Colon (tissue), 2 donors: Measurements from ENCODE around the gene STARD13.
A peak's percentile ranks its signal among the peaks of the same experiment; 100 is the strongest.
"Not testable (repeated sequence)": the region's sequence is repeated elsewhere in the genome, so short reads cannot be mapped to it uniquely, and the experiment has no call there.

ENCODE experiments used
- FAIRE-seq: peaks from 2 replicates; lab custom pipeline; 2012; peaks lifted over from hg19 to GRCh38; lab: Jason Lieb, UNC
- donor health status: control.
- donor health status: control.

The STARD13 gene

GRCh38 chr13:33256148-33256840, 29.3 kb downstream of the STARD13 start:
- no peak for FAIRE-seq

GRCh38 chr13:33252135-33252534, 33.4 kb downstream of the STARD13 start:
- no peak for FAIRE-seq

GRCh38 chr13:33251131-33251661, 34.4 kb downstream of the STARD13 start:
- no peak for FAIRE-seq

- FAIRE-seq, result no peak
Observed at GRCh38 chr13:33250609-33251008, 34.9 kb downstream of the STARD13 start.

- FAIRE-seq, result no peak
Observed at GRCh38 chr13:33249894-33250293, 35.7 kb downstream of the STARD13 start.

GRCh38 chr13:33249066-33249465, 36.5 kb downstream of the STARD13 start:
- FAIRE-seq, result no peak

GRCh38 chr13:33245505-33246158, 39.9 kb downstream of the STARD13 start:
- FAIRE-seq, result no peak

GRCh38 chr13:33244907-33245287, 40.7 kb downstream of the STARD13 start:
- no peak for FAIRE-seq

GRCh38 chr13:33244210-33244906, 41.2 kb downstream of the STARD13 start:
- FAIRE-seq, result no peak

- FAIRE-seq, result no peak
Observed at GRCh38 chr13:33242984-33243617, 42.5 kb downstream of the STARD13 start.

- FAIRE-seq, result not testable (repeated sequence)
Observed at GRCh38 chr13:33242372-33242771, 43.2 kb downstream of the STARD13 start.

GRCh38 chr13:33236021-33236420, 49.5 kb downstream of the STARD13 start:
- no peak for FAIRE-seq

GRCh38 chr13:33235564-33235963, 50.0 kb downstream of the STARD13 start:
- no peak for FAIRE-seq

GRCh38 chr13:33235078-33235477, 50.5 kb downstream of the STARD13 start:
- FAIRE-seq, result no peak

GRCh38 chr13:33233547-33233946, 52.0 kb downstream of the STARD13 start:
- no peak for FAIRE-seq

GRCh38 chr13:33232883-33233282, 52.7 kb downstream of the STARD13 start:
- FAIRE-seq, result no peak

- no peak for FAIRE-seq
Observed at GRCh38 chr13:33231339-33231738, 54.2 kb downstream of the STARD13 start.

GRCh38 chr13:33230178-33230881, 55.2 kb downstream of the STARD13 start:
- FAIRE-seq, result no peak

GRCh38 chr13:33229446-33230177, 55.9 kb downstream of the STARD13 start:
- no peak for FAIRE-seq

- peak; percentile 43 for FAIRE-seq
Observed at GRCh38 chr13:33228648-33229445, 56.7 kb downstream of the STARD13 start.
